ENCODE measurements around the gene BICDL1.
"Not testable (repeated sequence)": the region's sequence is repeated elsewhere in the genome, so short reads cannot be mapped to it uniquely, and the experiment has no call there.

Gene BICDL1

DNA sequence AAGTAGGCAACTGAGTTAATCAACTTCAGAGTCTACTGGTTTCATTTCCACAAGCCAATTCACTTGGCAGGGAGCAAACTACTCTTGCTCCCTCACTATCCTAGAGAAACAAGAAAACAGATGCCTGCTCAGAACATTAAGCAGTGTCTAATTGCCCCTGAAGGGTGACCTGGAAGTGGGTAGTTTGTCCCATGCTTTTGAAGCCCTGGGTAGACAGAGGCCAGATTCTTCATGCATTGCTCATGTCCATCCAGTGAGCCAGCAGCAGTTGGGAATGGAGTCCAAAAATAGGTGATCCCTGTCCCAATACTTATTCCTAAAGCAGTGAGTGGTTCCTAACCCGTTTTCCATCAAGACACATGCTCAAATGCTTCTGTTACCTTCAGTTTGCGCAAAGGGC lies 48.8 kb downstream of the BICDL1 start:
- TF ChIP-seq, protein P1, sequence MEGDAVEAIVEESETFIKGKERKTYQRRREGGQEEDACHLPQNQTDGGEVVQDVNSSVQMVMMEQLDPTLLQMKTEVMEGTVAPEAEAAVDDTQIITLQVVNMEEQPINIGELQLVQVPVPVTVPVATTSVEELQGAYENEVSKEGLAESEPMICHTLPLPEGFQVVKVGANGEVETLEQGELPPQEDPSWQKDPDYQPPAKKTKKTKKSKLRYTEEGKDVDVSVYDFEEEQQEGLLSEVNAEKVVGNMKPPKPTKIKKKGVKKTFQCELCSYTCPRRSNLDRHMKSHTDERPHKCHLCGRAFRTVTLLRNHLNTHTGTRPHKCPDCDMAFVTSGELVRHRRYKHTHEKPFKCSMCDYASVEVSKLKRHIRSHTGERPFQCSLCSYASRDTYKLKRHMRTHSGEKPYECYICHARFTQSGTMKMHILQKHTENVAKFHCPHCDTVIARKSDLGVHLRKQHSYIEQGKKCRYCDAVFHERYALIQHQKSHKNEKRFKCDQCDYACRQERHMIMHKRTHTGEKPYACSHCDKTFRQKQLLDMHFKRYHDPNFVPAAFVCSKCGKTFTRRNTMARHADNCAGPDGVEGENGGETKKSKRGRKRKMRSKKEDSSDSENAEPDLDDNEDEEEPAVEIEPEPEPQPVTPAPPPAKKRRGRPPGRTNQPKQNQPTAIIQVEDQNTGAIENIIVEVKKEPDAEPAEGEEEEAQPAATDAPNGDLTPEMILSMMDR (IDR thresholded peaks at IDR 0.05; ENCODE audit: insufficient read depth, low read length), result no peak
- H3K27ac ChIP-seq (replicated peaks), result no peak overlapping the region
- peaks cover 6% of the 10 kb centered on the region for H3K27me3 ChIP-seq (ENCODE audit: insufficient read depth, poor library complexity, severe bottlenecking)
- DNase-seq (ENCODE audit: low read depth in 1 of 2, low spot score in 1 of 2), result no peak
- no peak overlapping the region for H3K4me3 ChIP-seq (replicated peaks; ENCODE audit: insufficient read depth, low read length)

DNA sequence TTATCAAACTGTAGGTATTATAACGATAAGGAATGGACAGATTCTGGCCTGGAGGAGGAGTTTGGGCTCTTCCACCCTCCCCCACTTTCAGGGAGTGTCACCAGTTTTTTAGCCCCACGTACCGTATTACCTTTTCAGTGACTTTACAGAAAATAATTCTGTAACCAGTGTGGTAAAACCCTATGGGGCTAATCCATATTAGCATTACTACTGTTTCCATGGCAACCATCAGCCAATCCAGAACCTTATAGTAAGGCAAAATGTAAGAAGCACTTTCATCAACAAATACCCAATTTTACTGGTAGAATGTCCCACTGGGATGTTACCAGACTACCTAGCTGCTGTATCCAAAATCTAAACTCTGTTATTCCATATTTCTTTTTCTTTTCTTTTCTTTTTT lies 50.7 kb downstream of the BICDL1 start:
- H3K27ac ChIP-seq (replicated peaks), result no peak overlapping the region
- DNase-seq (ENCODE audit: low read depth in 1 of 2, low spot score in 1 of 2), result no peak
- TF ChIP-seq, protein P2, sequence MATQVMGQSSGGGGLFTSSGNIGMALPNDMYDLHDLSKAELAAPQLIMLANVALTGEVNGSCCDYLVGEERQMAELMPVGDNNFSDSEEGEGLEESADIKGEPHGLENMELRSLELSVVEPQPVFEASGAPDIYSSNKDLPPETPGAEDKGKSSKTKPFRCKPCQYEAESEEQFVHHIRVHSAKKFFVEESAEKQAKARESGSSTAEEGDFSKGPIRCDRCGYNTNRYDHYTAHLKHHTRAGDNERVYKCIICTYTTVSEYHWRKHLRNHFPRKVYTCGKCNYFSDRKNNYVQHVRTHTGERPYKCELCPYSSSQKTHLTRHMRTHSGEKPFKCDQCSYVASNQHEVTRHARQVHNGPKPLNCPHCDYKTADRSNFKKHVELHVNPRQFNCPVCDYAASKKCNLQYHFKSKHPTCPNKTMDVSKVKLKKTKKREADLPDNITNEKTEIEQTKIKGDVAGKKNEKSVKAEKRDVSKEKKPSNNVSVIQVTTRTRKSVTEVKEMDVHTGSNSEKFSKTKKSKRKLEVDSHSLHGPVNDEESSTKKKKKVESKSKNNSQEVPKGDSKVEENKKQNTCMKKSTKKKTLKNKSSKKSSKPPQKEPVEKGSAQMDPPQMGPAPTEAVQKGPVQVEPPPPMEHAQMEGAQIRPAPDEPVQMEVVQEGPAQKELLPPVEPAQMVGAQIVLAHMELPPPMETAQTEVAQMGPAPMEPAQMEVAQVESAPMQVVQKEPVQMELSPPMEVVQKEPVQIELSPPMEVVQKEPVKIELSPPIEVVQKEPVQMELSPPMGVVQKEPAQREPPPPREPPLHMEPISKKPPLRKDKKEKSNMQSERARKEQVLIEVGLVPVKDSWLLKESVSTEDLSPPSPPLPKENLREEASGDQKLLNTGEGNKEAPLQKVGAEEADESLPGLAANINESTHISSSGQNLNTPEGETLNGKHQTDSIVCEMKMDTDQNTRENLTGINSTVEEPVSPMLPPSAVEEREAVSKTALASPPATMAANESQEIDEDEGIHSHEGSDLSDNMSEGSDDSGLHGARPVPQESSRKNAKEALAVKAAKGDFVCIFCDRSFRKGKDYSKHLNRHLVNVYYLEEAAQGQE (IDR thresholded peaks at IDR 0.05; ENCODE audit: insufficient replicate concordance, low read depth), result no peak
- TF ChIP-seq SPI1 (IDR thresholded peaks at IDR 0.05; ENCODE audit: borderline replicate concordance, low read depth) (no peak), POLR2AphosphoS5 (IDR thresholded peaks at IDR 0.05; ENCODE audit: low read depth) (no peak), GABPA (IDR thresholded peaks at IDR 0.05; ENCODE audit: low read depth) (no peak)
- TF ChIP-seq, protein P1 (IDR thresholded peaks at IDR 0.05; ENCODE audit: insufficient read depth, low read length), result no peak

DNA sequence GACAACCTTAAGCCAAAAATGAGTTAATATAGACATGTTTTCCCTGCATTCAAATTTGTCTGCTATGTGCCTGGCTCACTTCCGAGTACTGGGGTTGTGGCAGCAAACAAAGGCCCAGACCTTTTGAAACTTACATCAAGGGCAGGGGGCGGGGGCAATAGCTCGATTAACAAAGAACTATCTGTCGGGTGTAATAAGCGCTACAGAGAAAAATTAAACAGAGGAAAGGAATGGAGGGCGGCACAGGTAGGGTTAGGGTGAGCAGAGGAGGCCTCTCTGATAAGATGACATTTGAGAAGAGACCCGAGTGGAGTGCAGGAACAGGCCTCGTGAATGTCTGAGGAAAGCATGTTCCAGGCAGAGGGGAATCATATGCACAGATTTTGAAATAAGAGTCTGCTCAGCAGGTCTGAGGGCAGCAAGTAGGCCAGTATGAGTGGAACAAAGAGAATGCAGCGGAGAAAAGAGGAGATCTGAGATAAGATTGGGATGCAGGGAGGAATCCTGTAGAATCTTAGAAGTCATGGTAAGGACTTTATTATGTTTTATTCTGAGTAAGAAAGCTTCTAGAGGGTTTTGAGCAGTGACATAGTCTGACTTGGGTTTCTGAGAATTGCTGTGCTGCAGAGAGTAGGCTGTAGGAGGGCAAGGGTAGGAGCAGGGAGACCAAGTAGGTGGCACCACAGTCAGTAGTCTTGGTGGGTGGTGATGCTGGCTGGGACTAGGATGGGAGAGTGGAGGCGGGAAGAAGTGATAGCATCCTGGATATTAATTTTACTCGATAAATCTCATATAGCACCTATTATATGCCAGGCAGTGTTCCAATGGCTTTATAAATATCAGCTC lies 52.6 kb downstream of the BICDL1 start:
- H3K27me3 ChIP-seq (ENCODE audit: insufficient read depth, poor library complexity, severe bottlenecking), result peaks cover 3% of the 10 kb centered on the region
- H3K27ac ChIP-seq (replicated peaks), result no peak overlapping the region
- TF ChIP-seq SPI1 (IDR thresholded peaks at IDR 0.05; ENCODE audit: borderline replicate concordance, low read depth), result no peak
- TF ChIP-seq, protein P1 (IDR thresholded peaks at IDR 0.05; ENCODE audit: insufficient read depth, low read length), result no peak
- TF ChIP-seq, protein P2 (IDR thresholded peaks at IDR 0.05; ENCODE audit: insufficient replicate concordance, low read depth), result no peak
- no peak for TF ChIP-seq POLR2AphosphoS5 (IDR thresholded peaks at IDR 0.05; ENCODE audit: low read depth)
- TF ChIP-seq GABPA (IDR thresholded peaks at IDR 0.05; ENCODE audit: low read depth), result no peak
- no peak for DNase-seq (ENCODE audit: low read depth in 1 of 2, low spot score in 1 of 2)
- H3K4me3 ChIP-seq (replicated peaks; ENCODE audit: insufficient read depth, low read length), result no peak overlapping the region

More for the DNA sequence above, 50.7 kb downstream of the BICDL1 start:
- Histone ChIP-seq H3K27me3 (ENCODE audit: insufficient read depth, poor library complexity, severe bottlenecking) (peaks cover 6% of the 10 kb centered on the region), H3K4me3 (replicated peaks; ENCODE audit: insufficient read depth, low read length) (no peak overlapping the region)

DNA sequence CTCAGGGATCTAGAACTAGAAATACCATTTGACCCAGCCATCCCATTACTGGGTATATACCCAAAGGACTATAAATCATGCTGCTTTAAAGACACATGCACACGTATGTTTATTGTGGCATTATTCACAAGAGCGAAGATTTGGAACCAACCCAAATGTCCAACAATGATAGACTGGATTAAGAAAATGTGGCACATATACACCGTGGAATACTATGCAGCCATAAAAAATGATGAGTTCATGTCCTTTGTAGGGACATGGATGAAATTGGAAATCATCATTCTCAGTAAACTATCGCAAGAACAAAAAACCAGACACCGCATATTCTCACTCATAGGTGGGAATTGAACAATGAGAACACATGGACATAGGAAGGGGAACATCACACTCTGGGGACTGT lies 56.3 kb downstream of the BICDL1 start:
- not testable (repeated sequence) for H3K27me3 ChIP-seq (ENCODE audit: insufficient read depth, poor library complexity, severe bottlenecking); DNase-seq (ENCODE audit: low read depth in 1 of 2, low spot score in 1 of 2); H3K27ac ChIP-seq (replicated peaks); H3K4me3 ChIP-seq (replicated peaks; ENCODE audit: insufficient read depth, low read length)
